ENCODE data around the gene ADAMTS13. TPM values are rescaled to one million over a fixed set of nuclear protein-coding genes. Genes with fewer than 3 reads are reported as not detected.

The ADAMTS13 gene
- total and polyA plus RNA-seq, 8 donors, result 1.5 to 18.9 (median 3.1) TPM

GRCh38 chr9:133382507-133383141 lies 39.5 kb upstream of the ADAMTS13 start:
- no peaks in the 10 kb centered on the region for H3K27me3 ChIP-seq
- H3K4me1 ChIP-seq, result no peaks in the 10 kb centered on the region
- H3K4me3 ChIP-seq, result no peak overlapping the region
- ATAC-seq (no peak), DNase-seq (no peak), FAIRE-seq (no peak)
- WGBS, 2 donors, result 83 to 88% methylated on average over 4 of the region's 4 CpGs
- intact Hi-C loops (cut with DNase I), result no loop called here
- no peak overlapping the region for H3K27ac ChIP-seq
- no peaks in the 10 kb centered on the region for H3K9me3 ChIP-seq
- H3K36me3 ChIP-seq, result no peaks in the 10 kb centered on the region
- no peak for TF ChIP-seq CTCF (IDR thresholded peaks at IDR 0.05)

GRCh38 chr9:133383438-133383837 lies 38.7 kb upstream of the ADAMTS13 start:
- no peak for DNase-seq
- ATAC-seq, result no peak
- 95 to 98% methylated on average over 3 of the region's 3 CpGs for WGBS, 2 donors

GRCh38 chr9:133384736-133385321 lies 37.3 kb upstream of the ADAMTS13 start:
- FAIRE-seq (no peak), ATAC-seq (no peak)
- no peak for TF ChIP-seq CTCF (IDR thresholded peaks at IDR 0.05)

More at GRCh38 chr9:133383438-133383837, 38.7 kb upstream of the ADAMTS13 start:
- FAIRE-seq, result no peak
- TF ChIP-seq CTCF (IDR thresholded peaks at IDR 0.05), result no peak
- Histone ChIP-seq H3K27me3 (no peaks in the 10 kb centered on the region), H3K36me3 (no peaks in the 10 kb centered on the region), H3K9me3 (no peaks in the 10 kb centered on the region), H3K27ac (no peak overlapping the region), H3K4me1 (no peaks in the 10 kb centered on the region), H3K4me3 (no peak overlapping the region)
- intact Hi-C loops (cut with DNase I), result no loop called here

GRCh38 chr9:133385452-133385851 lies 36.7 kb upstream of the ADAMTS13 start:
- ATAC-seq (no peak), DNase-seq (no peak), FAIRE-seq (no peak)
- H3K27me3 ChIP-seq, result no peaks in the 10 kb centered on the region
- no peaks in the 10 kb centered on the region for H3K36me3 ChIP-seq
- 88 to 92% methylated on average over 14 of the region's 14 CpGs for WGBS, 2 donors
- H3K27ac ChIP-seq, result no peak overlapping the region
- intact Hi-C loops (cut with DNase I), result no loop called here
- no peaks in the 10 kb centered on the region for H3K4me1 ChIP-seq
- H3K4me3 ChIP-seq, result no peak overlapping the region
- TF ChIP-seq CTCF (IDR thresholded peaks at IDR 0.05), result no peak
- H3K9me3 ChIP-seq, result no peaks in the 10 kb centered on the region

More at GRCh38 chr9:133384736-133385321, 37.3 kb upstream of the ADAMTS13 start:
- H3K27ac ChIP-seq, result no peak overlapping the region
- no peak for DNase-seq
- H3K9me3 ChIP-seq, result no peaks in the 10 kb centered on the region
- H3K36me3 ChIP-seq, result no peaks in the 10 kb centered on the region
- H3K4me3 ChIP-seq, result no peak overlapping the region
- 68 to 77% methylated on average over 13 to 17 of the region's 17 CpGs for WGBS, 2 donors
- no peaks in the 10 kb centered on the region for H3K27me3 ChIP-seq
- no peaks in the 10 kb centered on the region for H3K4me1 ChIP-seq
- intact Hi-C loops (cut with DNase I), result no loop called here

- DNase-seq, result peak in 1 of 6 donors; percentile 35
- no peaks in the 10 kb centered on the region for H3K4me1 ChIP-seq
- H3K36me3 ChIP-seq, result no peaks in the 10 kb centered on the region
Observed at GRCh38 chr9:133386338-133386737, 35.8 kb upstream of the ADAMTS13 start.

More at GRCh38 chr9:133386338-133386737, 35.8 kb upstream of the ADAMTS13 start:
- TF ChIP-seq CTCF (IDR thresholded peaks at IDR 0.05), result no peak
- no peak for FAIRE-seq
- no peak for ATAC-seq
- Histone ChIP-seq H3K9me3 (no peaks in the 10 kb centered on the region), H3K27ac (no peak overlapping the region), H3K27me3 (no peaks in the 10 kb centered on the region), H3K4me3 (no peak overlapping the region)
- intact Hi-C loops (cut with DNase I), result no loop called here
- 85 to 88% methylated on average over 13 of the region's 13 CpGs for WGBS, 2 donors

Measured in pancreas (tissue), 10 donors.